ENCODE results near the gene SLC35D1.
"Not testable (repeated sequence)": the region's sequence is repeated elsewhere in the genome, so short reads cannot be mapped to it uniquely, and the experiment has no call there.

SLC35D1 gene

GRCh38 chr1:66978201-66978600, 75.7 kb downstream of the SLC35D1 start:
- H3K27me3 ChIP-seq (ENCODE audit: insufficient read depth, low read depth) = no peaks in the 10 kb centered on the region
- TF ChIP-seq CTCF (conservative IDR thresholded peaks at IDR 0.05; ENCODE audit: low read depth, low read length) = no peak
- H3K36me3 ChIP-seq (ENCODE audit: insufficient read depth) = peaks cover 6% of the 10 kb centered on the region; the same call in 1 of the 2 replicates
- no peak overlapping the region for H3K9ac ChIP-seq
- H3K27ac ChIP-seq = no peak overlapping the region
- H3K4me3 ChIP-seq (IDR thresholded peaks at IDR 0.05; ENCODE audit: insufficient read depth, low read depth, low read length) = no peak overlapping the region
- H4K20me1 ChIP-seq (ENCODE audit: insufficient read depth) = peaks cover 6% of the 10 kb centered on the region; the same call in 1 of the 2 replicates
- H3K4me2 ChIP-seq = no peak overlapping the region
- peaks cover 14% of the 10 kb centered on the region for H3K79me2 ChIP-seq (ENCODE audit: insufficient read depth, low read depth)
- peaks cover 42% of the 10 kb centered on the region for H3K4me1 ChIP-seq (ENCODE audit: low read depth, poor library complexity, severe bottlenecking)
- H2AFZ ChIP-seq (ENCODE audit: low read depth) = no peak overlapping the region

GRCh38 chr1:66968574-66968973, 85.4 kb downstream of the SLC35D1 start:
- Histone ChIP-seq H3K36me3 (ENCODE audit: insufficient read depth) (0 out of 2 replicates have a peak, but pooled peaks cover 3% of the 10 kb centered on the region), H3K27me3 (ENCODE audit: insufficient read depth, low read depth) (no peaks in the 10 kb centered on the region), H4K20me1 (ENCODE audit: insufficient read depth) (no peaks in the 10 kb centered on the region), H3K4me1 (ENCODE audit: low read depth, poor library complexity, severe bottlenecking) (no peaks in the 10 kb centered on the region), H3K79me2 (ENCODE audit: insufficient read depth, low read depth) (peaks cover 23% of the 10 kb centered on the region; the same call in 1 of the 2 replicates), H3K4me3 (IDR thresholded peaks at IDR 0.05; ENCODE audit: insufficient read depth, low read depth, low read length) (no peak overlapping the region), H3K9ac (no peak overlapping the region), H2AFZ (ENCODE audit: low read depth) (no peak overlapping the region), H3K27ac (no peak overlapping the region), H3K4me2 (no peak overlapping the region)
- TF ChIP-seq CTCF (conservative IDR thresholded peaks at IDR 0.05; ENCODE audit: low read depth, low read length) = no peak

DNA sequence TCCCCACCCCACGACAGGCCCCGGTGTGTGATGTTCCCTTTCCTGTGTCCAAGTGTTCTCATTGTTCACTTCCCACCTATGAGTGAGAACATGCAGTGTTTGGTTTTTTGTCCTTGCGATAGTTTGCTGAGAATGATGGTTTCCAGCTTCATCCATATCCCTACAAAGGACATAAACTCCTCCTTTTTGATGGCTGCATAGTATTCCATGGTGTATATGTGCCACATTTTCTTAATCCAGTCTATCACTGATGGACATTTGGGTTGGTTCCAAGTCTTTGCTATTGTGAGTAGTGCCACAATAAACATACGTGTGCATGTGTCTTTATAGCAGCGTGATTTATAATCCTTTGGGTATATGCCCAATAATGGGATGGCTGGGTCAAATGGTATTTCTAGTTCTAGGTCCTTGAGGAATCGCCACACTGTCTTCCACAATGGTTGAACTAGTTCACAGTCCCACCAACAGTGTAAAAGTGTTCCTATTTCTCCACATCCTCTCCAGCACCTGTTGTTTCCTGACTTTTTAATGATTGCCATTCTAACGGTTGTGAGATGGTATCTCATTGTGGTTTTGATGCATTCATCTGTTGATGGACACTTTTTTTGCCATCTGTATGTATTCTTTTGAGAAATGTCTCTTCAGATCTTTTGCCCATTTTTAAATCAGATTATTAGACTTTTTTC, 87.6 kb downstream of the SLC35D1 start:
- not testable (repeated sequence) for H2AFZ ChIP-seq (ENCODE audit: low read depth); H3K27me3 ChIP-seq (ENCODE audit: insufficient read depth, low read depth); H3K4me3 ChIP-seq (IDR thresholded peaks at IDR 0.05; ENCODE audit: insufficient read depth, low read depth, low read length); H3K27ac ChIP-seq; H3K9ac ChIP-seq; H3K4me1 ChIP-seq (ENCODE audit: low read depth, poor library complexity, severe bottlenecking); H3K4me2 ChIP-seq; H4K20me1 ChIP-seq (ENCODE audit: insufficient read depth)
- peaks cover 15% of the 10 kb centered on the region; the same call in 1 of the 2 replicates for H3K36me3 ChIP-seq (ENCODE audit: insufficient read depth)
- peaks cover 32% of the 10 kb centered on the region for H3K79me2 ChIP-seq (ENCODE audit: insufficient read depth, low read depth)

- no peak for TF ChIP-seq CTCF (conservative IDR thresholded peaks at IDR 0.05; ENCODE audit: low read depth, low read length)
- Histone ChIP-seq H3K4me3 (IDR thresholded peaks at IDR 0.05; ENCODE audit: insufficient read depth, low read depth, low read length) (no peak overlapping the region), H2AFZ (ENCODE audit: low read depth) (no peak overlapping the region), H4K20me1 (ENCODE audit: insufficient read depth) (0 out of 2 replicates have a peak, but pooled peaks cover 4% of the 10 kb centered on the region), H3K36me3 (ENCODE audit: insufficient read depth) (peaks cover 14% of the 10 kb centered on the region; the same call in 1 of the 2 replicates), H3K79me2 (ENCODE audit: insufficient read depth, low read depth) (peaks cover 43% of the 10 kb centered on the region), H3K9ac (no peak overlapping the region), H3K27me3 (ENCODE audit: insufficient read depth, low read depth) (no peaks in the 10 kb centered on the region), H3K27ac (no peak overlapping the region), H3K4me1 (ENCODE audit: low read depth, poor library complexity, severe bottlenecking) (peaks cover 8% of the 10 kb centered on the region), H3K4me2 (no peak overlapping the region)
Measured at GRCh38 chr1:66957938-66958337, 96.0 kb downstream of the SLC35D1 start.

DNA sequence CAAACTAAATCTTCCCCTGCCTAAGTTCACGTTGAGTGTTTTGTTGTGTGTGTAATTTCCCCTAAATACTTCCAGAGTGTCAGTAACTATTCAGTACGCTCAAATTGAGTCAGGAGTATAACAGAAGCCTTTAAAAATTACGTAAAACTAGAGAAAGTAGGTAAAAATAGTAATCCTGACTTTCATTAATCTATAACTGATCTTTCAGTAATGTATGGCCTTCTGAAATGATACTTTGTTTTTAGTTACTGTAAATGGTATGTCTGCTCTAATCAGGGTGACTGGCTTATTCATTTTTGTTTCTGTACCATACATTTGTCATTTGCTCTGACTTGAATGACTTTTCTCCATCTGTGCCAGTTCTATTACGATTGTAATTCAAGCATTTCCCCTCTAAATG, 99.7 kb downstream of the SLC35D1 start:
- no peaks in the 10 kb centered on the region for H3K4me1 ChIP-seq (ENCODE audit: low read depth, poor library complexity, severe bottlenecking)
- 0 out of 2 replicates have a peak, but pooled peaks cover 3% of the 10 kb centered on the region for H4K20me1 ChIP-seq (ENCODE audit: insufficient read depth)
- no peak overlapping the region for H3K4me3 ChIP-seq (IDR thresholded peaks at IDR 0.05; ENCODE audit: insufficient read depth, low read depth, low read length)
- peaks cover 60% of the 10 kb centered on the region; the same call in 1 of the 2 replicates for H3K79me2 ChIP-seq (ENCODE audit: insufficient read depth, low read depth)
- H3K27ac ChIP-seq = no peak overlapping the region; the same call in 1 of the 2 replicates
- H2AFZ ChIP-seq (ENCODE audit: low read depth) = no peak overlapping the region
- no peak overlapping the region for H3K4me2 ChIP-seq
- no peak overlapping the region for H3K9ac ChIP-seq
- TF ChIP-seq CTCF (conservative IDR thresholded peaks at IDR 0.05; ENCODE audit: low read depth, low read length) = no peak
- peaks cover 4% of the 10 kb centered on the region; the same call in 1 of the 2 replicates for H3K36me3 ChIP-seq (ENCODE audit: insufficient read depth)
- H3K27me3 ChIP-seq (ENCODE audit: insufficient read depth, low read depth) = no peaks in the 10 kb centered on the region
